HEK293T (cell line): ENCODE measurements around the gene CFAP92.

ENCODE experiments used
- ARNT ChIP-seq: fragments of 450-650 bp; IDR thresholded peaks from 2 replicates; pipeline ENCODE4 v1.6.1; 2017; ENCODE audit warnings: mild to moderate bottlenecking
- BHLHE40 ChIP-seq: fragments of 450-650 bp; IDR thresholded peaks from 2 replicates; pipeline ENCODE4 v1.6.1; 2016; ENCODE audit warnings: mild to moderate bottlenecking, moderate library complexity, borderline replicate concordance
- CTBP1 ChIP-seq: fragments of 450-650 bp; IDR thresholded peaks from 2 replicates; pipeline ENCODE4 v1.6.1; 2016; ENCODE audit warnings: borderline replicate concordance
- FOXA1 ChIP-seq: fragments of 450-650 bp; IDR thresholded peaks from 2 replicates; pipeline ENCODE4 v1.6.1; 2016; ENCODE audit warnings: mild to moderate bottlenecking
- FOXM1 ChIP-seq: fragments of 450-650 bp; IDR thresholded peaks from 2 replicates; pipeline ENCODE4 v1.6.1; 2017; ENCODE audit warnings: mild to moderate bottlenecking, borderline replicate concordance
- HDGF ChIP-seq: fragments of 450-650 bp; IDR thresholded peaks from 2 replicates; pipeline ENCODE4 v1.6.1; 2017; ENCODE audit warnings: antibody characterized with exemption, borderline replicate concordance
- LEF1 ChIP-seq: fragments of 450-650 bp; IDR thresholded peaks from 2 replicates; pipeline ENCODE4 v1.6.1; 2017; ENCODE audit warnings: mild to moderate bottlenecking, borderline replicate concordance
- NFRKB ChIP-seq: fragments of 450-650 bp; IDR thresholded peaks from 2 replicates; pipeline ENCODE4 v1.6.1; 2016; ENCODE audit warnings: mild to moderate bottlenecking, moderate library complexity
- PKNOX1 ChIP-seq: fragments of 450-650 bp; IDR thresholded peaks from 2 replicates; pipeline ENCODE4 v1.6.1; 2016
- SP1 ChIP-seq: fragments of 450-650 bp; IDR thresholded peaks from 2 replicates; pipeline ENCODE4 v1.6.1; 2017

- TF ChIP-seq BHLHE40 (no peak), PKNOX1 (no peak), FOXA1 (no peak), SP1 (no peak), NFRKB (no peak), ARNT (no peak), LEF1 (no peak), FOXM1 (no peak), HDGF (no peak), CTBP1 (no peak)
These were observed 41.7 kb upstream of the CFAP92 start for GRCh38 chr3:129035360-129036221.
